ACC112 (cell line): ENCODE data around the gene WRAP73.
A peak's percentile ranks its signal among the peaks of the same experiment; 100 is the strongest.

Experiments used
- H2AFZ ChIP-seq: fragments of 200-600 bp; sonication (generic); one replicate; pipeline ENCODE4 v1.6.0; 2017; ENCODE audit warnings: antibody characterized with exemption, low read length; ENCODE audit not compliant: unreplicated experiment
- H3K27ac ChIP-seq: fragments of 200-600 bp; sonication (generic); 2 replicates; pipeline ENCODE4 v1.5.1; 2014; ENCODE audit warnings: low read depth, mild to moderate bottlenecking, antibody characterized with exemption, low read length, moderate library complexity
- H3K27me3 ChIP-seq: fragments of 200-600 bp; sonication (generic); 2 replicates; pipeline ENCODE4 v1.6.1; 2014; ENCODE audit warnings: mild to moderate bottlenecking, antibody characterized with exemption, low read length, moderate library complexity, mixed read lengths; ENCODE audit not compliant: insufficient read depth
- H3K36me3 ChIP-seq: fragments of 200-600 bp; sonication (generic); 2 replicates; pipeline ENCODE4 v1.6.1; 2016; ENCODE audit warnings: mild to moderate bottlenecking, antibody characterized with exemption, low read length, moderate library complexity, mixed read lengths; ENCODE audit not compliant: insufficient read depth
- H3K4me1 ChIP-seq: fragments of 200-600 bp; sonication (generic); one replicate; pipeline ENCODE4 v1.6.1; 2016; ENCODE audit warnings: low read length, mixed read lengths; ENCODE audit not compliant: insufficient read depth, unreplicated experiment, control insufficient read depth
- H3K4me3 ChIP-seq: fragments of 200-600 bp; sonication (generic); 2 replicates; pipeline ENCODE4 v1.5.1; 2014; ENCODE audit warnings: mild to moderate bottlenecking, low read depth, low read length
- H3K79me2 ChIP-seq: fragments of 200-600 bp; sonication (generic); one replicate; pipeline ENCODE4 v1.6.0; 2016; ENCODE audit warnings: low read length; ENCODE audit not compliant: control insufficient read depth, unreplicated experiment, insufficient read depth

Gene WRAP73

GRCh38 chr1:3656450-3657095 lies 6.7 kb upstream of the WRAP73 start:
- no peak overlapping the region for H2AFZ ChIP-seq
- H3K27ac ChIP-seq, result no peak overlapping the region
- no peak overlapping the region for H3K4me3 ChIP-seq
- H3K36me3 ChIP-seq, result no peaks in the 10 kb centered on the region
- H3K4me1 ChIP-seq, result no peaks in the 10 kb centered on the region
- H3K79me2 ChIP-seq, result no peaks in the 10 kb centered on the region
- peaks cover 35% of the 10 kb centered on the region for H3K27me3 ChIP-seq

- no peak overlapping the region for H2AFZ ChIP-seq
- no peaks in the 10 kb centered on the region for H3K36me3 ChIP-seq
- H3K27ac ChIP-seq, result no peak overlapping the region
- H3K27me3 ChIP-seq, result peaks cover 50% of the 10 kb centered on the region
- H3K4me3 ChIP-seq, result no peak overlapping the region
- H3K79me2 ChIP-seq, result peaks cover under 1% of the 10 kb centered on the region
- no peaks in the 10 kb centered on the region for H3K4me1 ChIP-seq
Observed at GRCh38 chr1:3654549-3655281, 4.8 kb upstream of the WRAP73 start.

DNA sequence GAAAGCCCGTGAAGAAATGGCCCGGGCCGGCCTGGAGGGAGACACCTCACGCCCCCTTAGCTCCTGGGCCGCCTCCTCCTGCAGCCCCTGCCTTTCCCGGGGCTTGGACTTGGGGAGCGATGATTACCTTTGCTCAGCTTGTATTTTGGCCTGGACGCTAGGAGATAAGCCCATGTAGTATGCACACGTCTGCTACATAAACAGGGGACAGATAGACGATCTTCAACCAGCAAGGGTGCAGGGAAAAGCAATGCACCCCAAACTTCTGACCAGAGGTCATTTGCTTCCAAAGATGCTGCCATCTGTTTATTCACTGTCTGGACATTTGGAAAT lies 3.3 kb upstream of the WRAP73 start:
- Histone ChIP-seq H3K36me3 (no peaks in the 10 kb centered on the region), H3K27me3 (peaks cover 50% of the 10 kb centered on the region), H3K27ac (no peak overlapping the region), H3K4me1 (peaks cover 5% of the 10 kb centered on the region), H3K4me3 (no peak overlapping the region; the same call in 1 of the 2 replicates), H2AFZ (no peak overlapping the region), H3K79me2 (peaks cover 5% of the 10 kb centered on the region)

- Histone ChIP-seq H3K27me3 (peaks cover 50% of the 10 kb centered on the region), H3K4me3 (peak overlapping the region; percentile 66), H3K27ac (no peak overlapping the region), H3K36me3 (no peaks in the 10 kb centered on the region), H3K4me1 (peaks cover 5% of the 10 kb centered on the region), H3K79me2 (peaks cover 5% of the 10 kb centered on the region), H2AFZ (no peak overlapping the region)
Observed at GRCh38 chr1:3652548-3653285, 2.8 kb upstream of the WRAP73 start.

- Histone ChIP-seq H3K79me2 (peaks cover 5% of the 10 kb centered on the region), H3K27ac (no peak within 1 kb of the TSS), H3K36me3 (no peaks in the 10 kb centered on the region), H3K27me3 (peaks cover 50% of the 10 kb centered on the region), H3K4me1 (peaks cover 5% of the 10 kb centered on the region), H2AFZ (no peak within 1 kb of the TSS), H3K4me3 (peak within 1 kb of the TSS; percentile 66)
Observed at GRCh38 chr1:3651930-3652547, 2.1 kb upstream of the WRAP73 start, which contains the start of gene TP73. Gene TP73 (plus strand): TSS chr1:3652516. CDS start chr1:3682366, 29,850 bp downstream.

- no peak overlapping the region for H3K4me3 ChIP-seq
- peaks cover 48% of the 10 kb centered on the region for H3K27me3 ChIP-seq
- H3K4me1 ChIP-seq, result peaks cover 5% of the 10 kb centered on the region
Observed at GRCh38 chr1:3651026-3651929, 1.4 kb upstream of the WRAP73 start.

DNA sequence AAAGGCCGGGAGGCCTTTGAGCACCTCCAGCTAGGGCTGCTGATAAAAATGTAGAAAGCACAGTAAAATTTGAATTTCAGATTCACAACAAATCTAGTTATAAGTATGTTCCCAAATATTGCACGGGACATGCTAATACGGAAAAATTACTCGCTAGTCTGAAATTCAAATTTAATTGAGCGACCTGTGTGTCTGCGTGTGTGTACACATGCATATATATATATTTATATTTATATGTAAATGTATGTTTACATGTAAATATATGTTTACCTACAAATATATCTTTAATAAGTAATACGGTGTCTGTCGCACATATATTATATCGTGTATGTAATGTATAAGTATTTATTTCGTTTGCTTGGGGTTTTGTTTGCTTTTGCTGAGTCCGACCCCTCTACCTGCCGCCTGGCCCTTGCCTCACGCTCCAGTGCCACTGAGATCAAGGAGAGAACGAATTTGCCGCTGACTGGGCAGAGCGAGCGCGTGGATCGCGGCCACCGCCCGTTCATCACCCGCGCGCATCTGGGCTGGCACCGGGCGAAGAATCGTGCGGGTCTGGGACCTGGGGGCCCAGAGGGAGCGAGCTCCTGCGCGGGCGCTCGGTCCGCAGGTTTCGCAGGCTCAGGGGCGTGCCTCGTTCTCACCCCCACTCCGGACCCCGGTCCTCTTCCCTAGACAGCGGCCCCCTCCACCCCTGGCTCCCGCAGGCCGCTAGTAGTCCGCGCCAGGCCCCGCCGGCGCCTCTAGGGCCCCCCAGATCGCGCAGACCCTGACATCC lies 534 bp upstream of the WRAP73 start:
- Histone ChIP-seq H3K27ac (no peak overlapping the region), H3K36me3 (no peaks in the 10 kb centered on the region), H2AFZ (no peak overlapping the region)

More at GRCh38 chr1:3651026-3651929, 1.4 kb upstream of the WRAP73 start:
- no peak overlapping the region for H3K27ac ChIP-seq
- no peaks in the 10 kb centered on the region for H3K36me3 ChIP-seq
- peaks cover 5% of the 10 kb centered on the region for H3K79me2 ChIP-seq
- H2AFZ ChIP-seq, result no peak overlapping the region

GRCh38 chr1:3646596-3646995 lies 3.3 kb downstream of the WRAP73 start:
- H3K36me3 ChIP-seq, result peaks cover 4% of the 10 kb centered on the region; the same call in 1 of the 2 replicates
- peaks cover 16% of the 10 kb centered on the region for H3K27me3 ChIP-seq
- no peak overlapping the region for H2AFZ ChIP-seq
- H3K4me3 ChIP-seq, result no peak overlapping the region
- peaks cover 5% of the 10 kb centered on the region for H3K79me2 ChIP-seq
- peaks cover 5% of the 10 kb centered on the region for H3K4me1 ChIP-seq
- H3K27ac ChIP-seq, result no peak overlapping the region

More for the DNA sequence above, 534 bp upstream of the WRAP73 start:
- H3K27me3 ChIP-seq, result peaks cover 44% of the 10 kb centered on the region
- peak overlapping the region; percentile 99 for H3K4me3 ChIP-seq
- H3K79me2 ChIP-seq, result peaks cover 5% of the 10 kb centered on the region
- H3K4me1 ChIP-seq, result peaks cover 5% of the 10 kb centered on the region

DNA sequence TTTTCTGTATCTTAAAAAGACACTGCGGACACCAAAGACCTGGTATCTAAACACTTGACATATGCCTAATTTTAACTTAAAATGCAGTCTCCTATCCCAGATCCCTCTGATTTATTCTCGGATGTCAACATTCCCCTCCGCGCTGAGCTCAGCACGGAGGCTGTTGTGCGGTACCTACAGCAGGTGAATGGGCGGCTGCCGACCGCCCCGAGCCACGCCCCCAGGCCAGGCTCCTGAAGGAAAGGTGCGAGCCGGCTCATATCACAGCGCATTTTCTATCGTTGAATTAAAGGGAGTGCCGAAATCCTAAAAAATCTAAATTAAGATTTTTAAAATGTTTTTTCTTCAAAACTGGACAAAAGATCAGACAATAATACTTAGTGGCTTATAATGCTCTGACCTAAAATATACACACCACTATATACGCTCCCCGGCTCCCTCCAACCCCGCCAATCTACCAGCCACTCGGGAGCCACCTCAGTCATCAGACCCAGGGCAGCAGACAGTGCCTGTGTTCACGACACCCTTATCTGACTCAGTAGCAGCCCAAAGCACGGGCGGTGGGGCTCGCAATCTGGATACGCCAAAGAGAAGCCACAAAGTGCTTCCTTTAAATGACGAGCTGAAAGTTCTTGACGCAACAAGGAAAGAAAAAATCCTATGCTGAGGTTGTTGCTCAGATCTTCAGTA lies 4.1 kb downstream of the WRAP73 start:
- Histone ChIP-seq H3K27me3 (peaks cover 8% of the 10 kb centered on the region), H3K4me1 (peaks cover 5% of the 10 kb centered on the region), H2AFZ (no peak overlapping the region), H3K4me3 (no peak overlapping the region), H3K27ac (no peak overlapping the region), H3K36me3 (peaks cover 4% of the 10 kb centered on the region; the same call in 1 of the 2 replicates), H3K79me2 (peaks cover 5% of the 10 kb centered on the region)
